GM21717 (cell line): Measurements from ENCODE around the gene ST8SIA3.

Source experiments
- ATAC-seq: cut with Tn5 transposase; IDR thresholded peaks from one replicate; pipeline ENCODE4 v1.9.1; 2021; ENCODE audit warnings: mild to moderate bottlenecking, moderate library complexity; ENCODE audit not compliant: unreplicated experiment

Gene ST8SIA3, protein sequence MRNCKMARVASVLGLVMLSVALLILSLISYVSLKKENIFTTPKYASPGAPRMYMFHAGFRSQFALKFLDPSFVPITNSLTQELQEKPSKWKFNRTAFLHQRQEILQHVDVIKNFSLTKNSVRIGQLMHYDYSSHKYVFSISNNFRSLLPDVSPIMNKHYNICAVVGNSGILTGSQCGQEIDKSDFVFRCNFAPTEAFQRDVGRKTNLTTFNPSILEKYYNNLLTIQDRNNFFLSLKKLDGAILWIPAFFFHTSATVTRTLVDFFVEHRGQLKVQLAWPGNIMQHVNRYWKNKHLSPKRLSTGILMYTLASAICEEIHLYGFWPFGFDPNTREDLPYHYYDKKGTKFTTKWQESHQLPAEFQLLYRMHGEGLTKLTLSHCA

DNA sequence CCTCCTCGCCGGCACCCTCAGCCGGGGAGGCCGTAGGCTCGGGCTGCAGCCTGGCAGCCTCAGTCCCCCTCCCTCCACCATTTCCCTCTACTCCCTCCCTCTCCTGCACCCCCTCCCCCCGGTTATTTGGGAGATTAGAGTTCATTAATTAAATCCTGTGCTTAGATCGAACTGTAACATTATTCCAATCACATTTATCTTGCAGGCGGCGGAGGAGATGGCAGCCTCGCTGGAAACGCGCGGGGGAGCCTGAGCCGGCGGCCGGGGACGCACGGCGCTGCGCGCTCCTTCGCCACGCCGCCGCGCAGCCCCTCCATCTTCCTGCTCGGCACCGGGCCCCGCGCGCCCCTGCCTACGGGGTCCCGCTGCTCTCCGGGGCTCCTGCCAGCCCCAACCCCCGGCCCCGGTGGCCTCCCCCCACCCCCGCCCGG is at the start of gene ST8SIA3:
TSS of gene ST8SIA3 (plus strand) at position 287 of the 431 bp plus-strand sequence. CDS start 290 bp downstream, outside the sequence.
- no peak for ATAC-seq

DNA sequence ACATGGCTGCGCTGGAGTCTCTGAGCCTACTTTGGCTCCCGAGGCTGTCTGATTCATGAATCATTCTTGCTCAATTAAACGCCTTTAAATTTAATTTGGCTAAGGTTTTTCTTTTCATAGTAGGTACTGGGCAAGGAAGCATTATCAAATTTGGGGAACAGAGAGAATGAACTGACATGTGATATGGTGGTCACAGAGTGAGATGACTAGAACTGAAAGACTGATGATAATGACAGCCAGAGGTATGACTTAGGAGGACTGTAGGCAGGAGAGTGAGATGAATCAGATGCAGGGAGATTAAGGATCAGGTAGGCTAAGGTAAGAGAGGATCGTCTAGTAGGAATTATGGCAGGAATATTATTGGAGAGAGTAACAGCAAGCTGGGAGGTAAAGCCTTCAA is 40.9 kb upstream of the ST8SIA3 start:
- ATAC-seq, result no peak

DNA sequence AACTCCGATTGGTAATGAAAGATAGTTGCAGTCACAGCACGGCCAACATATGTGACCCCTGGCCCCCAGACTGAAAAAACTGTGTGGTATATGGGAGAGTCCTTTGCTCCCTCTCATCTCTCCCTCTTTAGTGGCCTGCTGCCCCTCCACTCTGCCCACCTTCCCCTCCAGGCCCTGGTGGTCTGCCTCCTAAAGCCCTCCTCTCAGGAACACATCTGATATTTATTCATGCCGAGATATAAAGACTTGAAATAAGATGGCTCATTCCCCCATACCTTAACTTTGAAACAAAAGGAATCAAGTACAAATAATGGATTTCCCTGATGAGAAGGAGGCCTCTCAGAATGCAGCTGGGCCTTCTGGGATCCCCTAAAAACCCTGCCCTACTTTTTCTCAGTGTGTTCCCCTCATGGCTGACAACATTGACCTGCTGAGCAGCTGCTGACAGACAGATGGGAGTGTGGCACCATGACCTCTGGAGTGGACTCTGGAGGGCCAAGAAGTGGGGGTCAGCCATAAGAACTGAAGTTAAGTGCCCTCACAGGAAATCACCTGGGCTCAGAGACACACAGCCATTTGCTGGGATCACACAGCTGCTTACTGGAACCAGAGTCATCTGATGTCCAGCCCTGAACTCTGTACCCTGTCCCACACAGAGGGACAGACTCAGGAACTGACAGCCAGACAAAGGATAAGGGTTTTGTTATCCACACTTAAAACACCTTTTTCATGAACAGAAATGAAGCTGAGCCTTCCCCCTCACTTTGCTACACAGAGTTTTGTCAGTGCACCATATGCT is 39.8 kb upstream of the ST8SIA3 start:
- ATAC-seq, result no peak

- no peak for ATAC-seq
Measured at GRCh38 chr18:57320603-57321002, 31.8 kb upstream of the ST8SIA3 start.

- no peak for ATAC-seq
Measured at GRCh38 chr18:57325491-57326166, 26.7 kb upstream of the ST8SIA3 start.

- ATAC-seq, result no peak
Measured at GRCh38 chr18:57326718-57327323, 25.5 kb upstream of the ST8SIA3 start.

GRCh38 chr18:57328665-57329064 is 23.7 kb upstream of the ST8SIA3 start:
- no peak for ATAC-seq

DNA sequence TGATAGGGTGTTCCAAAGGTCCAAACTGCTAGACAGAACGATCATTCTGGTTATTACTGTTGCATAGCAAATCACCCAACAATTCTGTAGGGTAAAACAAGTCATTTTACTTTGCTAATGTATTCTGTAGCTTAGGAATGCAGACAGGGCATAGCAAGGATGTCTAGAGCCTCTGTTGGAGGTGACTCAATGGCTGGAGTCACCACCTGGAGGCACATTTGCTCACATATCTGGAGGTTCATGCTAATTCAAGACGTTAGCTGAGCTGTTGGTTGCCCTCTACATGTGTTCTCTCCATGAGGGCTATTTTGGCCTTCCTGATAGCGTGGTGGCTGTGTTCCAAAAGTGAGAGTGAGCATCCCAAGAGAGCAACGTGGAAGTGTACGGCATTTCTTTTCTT is 22.5 kb upstream of the ST8SIA3 start:
- ATAC-seq, result no peak

DNA sequence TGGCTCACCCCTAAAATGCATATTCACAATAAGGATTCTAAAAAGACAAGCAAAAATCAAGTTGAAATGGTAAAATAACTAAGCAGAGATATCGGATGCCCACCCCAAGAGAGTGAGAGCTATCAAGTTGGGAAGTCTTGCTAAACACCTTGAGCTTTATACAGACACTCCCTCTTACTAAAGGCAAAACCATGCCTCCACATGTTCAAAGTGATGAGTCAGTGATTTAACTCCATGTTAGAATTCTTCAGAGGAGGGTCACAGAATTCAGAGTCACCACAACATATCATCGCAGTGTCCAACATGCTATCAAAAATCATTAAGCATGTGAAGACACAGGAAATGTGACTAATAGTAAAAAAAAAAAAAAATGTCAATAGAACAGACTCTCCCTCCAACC is 20.6 kb upstream of the ST8SIA3 start:
- no peak for ATAC-seq

- no peak for ATAC-seq
Measured at GRCh38 chr18:57333940-57334339, 18.4 kb upstream of the ST8SIA3 start.

GRCh38 chr18:57334383-57334782 is 18.0 kb upstream of the ST8SIA3 start:
- no peak for ATAC-seq

DNA sequence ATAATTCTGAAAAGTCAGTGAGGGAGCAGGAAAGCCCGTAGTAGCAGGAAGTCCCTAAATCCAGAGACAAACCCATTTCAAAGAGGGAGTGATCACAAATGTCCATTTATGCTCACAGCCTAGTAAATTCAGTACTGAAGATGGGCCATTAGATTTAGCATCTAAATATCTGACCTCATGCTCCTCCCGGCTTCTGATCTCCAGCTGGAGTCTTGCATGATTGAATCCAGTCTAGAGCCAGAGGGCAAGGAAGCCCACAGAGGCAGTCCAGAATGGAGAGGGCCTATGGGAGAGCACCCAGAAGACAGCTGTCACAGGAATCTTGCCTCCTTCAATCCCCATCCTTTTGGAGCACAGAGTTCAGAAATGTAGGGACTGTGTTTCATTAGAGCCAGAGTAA is 16.0 kb upstream of the ST8SIA3 start:
- ATAC-seq, result no peak

DNA sequence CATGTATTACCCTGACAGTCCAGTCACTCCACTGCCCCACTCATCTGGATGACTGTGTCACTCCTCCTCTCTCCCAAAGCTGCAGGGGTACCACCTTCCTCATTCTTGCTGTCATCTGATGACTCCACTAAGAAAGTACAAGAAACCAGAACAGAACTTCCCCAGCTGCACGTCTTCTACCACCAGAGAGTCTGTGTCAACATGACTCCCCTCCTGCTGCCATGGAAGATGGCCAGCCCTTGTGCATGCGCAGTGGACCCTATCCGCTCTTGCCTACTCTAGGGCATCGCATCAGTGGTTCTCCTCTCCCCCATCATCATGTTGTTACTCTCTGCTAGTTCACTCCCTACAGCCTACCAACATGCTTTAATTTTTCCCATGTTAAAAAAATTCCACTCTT is 14.5 kb upstream of the ST8SIA3 start:
- no peak for ATAC-seq

GRCh38 chr18:57343833-57344232 is 8.5 kb upstream of the ST8SIA3 start:
- no peak for ATAC-seq

DNA sequence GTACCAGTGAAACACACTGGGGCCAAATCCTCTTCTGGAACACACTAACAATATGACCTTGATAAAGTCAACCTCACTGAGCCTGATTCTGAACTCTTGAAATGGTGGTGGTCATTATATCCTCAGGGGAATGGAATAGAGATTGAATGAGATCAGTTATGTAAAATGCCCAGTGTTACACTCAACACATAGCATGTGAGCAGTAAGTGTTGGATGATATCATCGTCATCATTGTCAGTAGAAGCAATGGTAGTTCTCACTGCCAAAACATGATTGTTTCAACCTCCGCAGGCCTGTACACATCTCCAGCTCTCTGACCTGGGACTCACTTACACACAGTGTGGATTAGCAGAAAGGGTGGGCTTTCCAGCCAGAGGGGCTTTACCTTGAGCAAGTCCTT is 5.5 kb upstream of the ST8SIA3 start:
- ATAC-seq, result no peak

DNA sequence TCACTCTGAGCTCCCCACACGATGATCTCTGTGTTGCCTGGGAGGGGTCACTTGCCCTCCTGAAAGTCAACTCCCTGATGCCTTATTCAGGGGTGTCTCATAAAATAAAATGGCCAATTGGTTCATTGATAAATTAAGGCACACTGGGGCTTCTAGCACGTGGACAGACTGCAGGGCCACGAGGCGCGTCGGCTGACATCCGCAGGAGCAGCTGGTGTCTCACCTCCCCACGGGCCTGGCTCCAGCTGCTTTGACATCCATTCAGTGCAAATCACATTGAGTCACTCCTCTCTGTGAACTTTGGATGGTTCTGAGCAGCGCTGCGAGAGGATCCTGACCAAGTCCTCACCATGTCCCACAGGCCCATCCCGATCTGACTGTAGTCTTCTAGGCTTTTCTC is 4.6 kb upstream of the ST8SIA3 start:
- ATAC-seq, result no peak

GRCh38 chr18:57352761-57353136 is 392 bp downstream of the ST8SIA3 start:
- no peak for ATAC-seq

- no peak for ATAC-seq
Measured at GRCh38 chr18:57353137-57353939, 981 bp downstream of the ST8SIA3 start.

GRCh38 chr18:57353940-57354461 is 1.6 kb downstream of the ST8SIA3 start:
- ATAC-seq, result no peak

- no peak for ATAC-seq
Measured at GRCh38 chr18:57359433-57359832, 7.1 kb downstream of the ST8SIA3 start.
